H1 (cell line): Measurements from ENCODE around the gene BUD23. TPM values are rescaled to one million over a fixed set of nuclear protein-coding genes. Genes with fewer than 3 reads are reported as not detected.

Source experiments
- polyA plus RNA-seq, 7 experiments: library from polyadenylated mRNA; depleted of rRNA in 3 of 7; stranded (reverse) in 5 of 7; unstranded in 2 of 7; fragments of >200 nt in 5 of 7; fragments of 200-250 nt in 2 of 7; gene quantifications; 1 replicate in 5 of 7; 2 replicates in 1 of 7; 4 replicates in 1 of 7; pipeline versions ENCODE4 v1.2.1 to v1.2.3, GENCODE V29; 2011 to 2013; ENCODE audit warnings: missing spikeins in 2 of 7, mixed read lengths in 2 of 7
- total RNA-seq: library from RNA; stranded (reverse); fragmentation: NEBNext Ultra II Directional; extraction: Animal tissue kit (Norgen Biotek cat#: 25700); gene quantifications from 2 replicates; pipeline ENCODE4 v1.2.1, GENCODE V29; 2021
- TF ChIP-seq, protein P1 (sequence below): IDR thresholded peaks from 2 replicates; pipeline ENCODE4 v1.6.1; 2011; ENCODE audit warnings: low read length, improper control_type of control experiment

The BUD23 gene
- total and polyA plus RNA-seq, 2 of the 8 experiments (the other 6 are each of a cell fraction or from before 2014, with no cell fraction given): 72.3 to 78.4 TPM

DNA sequence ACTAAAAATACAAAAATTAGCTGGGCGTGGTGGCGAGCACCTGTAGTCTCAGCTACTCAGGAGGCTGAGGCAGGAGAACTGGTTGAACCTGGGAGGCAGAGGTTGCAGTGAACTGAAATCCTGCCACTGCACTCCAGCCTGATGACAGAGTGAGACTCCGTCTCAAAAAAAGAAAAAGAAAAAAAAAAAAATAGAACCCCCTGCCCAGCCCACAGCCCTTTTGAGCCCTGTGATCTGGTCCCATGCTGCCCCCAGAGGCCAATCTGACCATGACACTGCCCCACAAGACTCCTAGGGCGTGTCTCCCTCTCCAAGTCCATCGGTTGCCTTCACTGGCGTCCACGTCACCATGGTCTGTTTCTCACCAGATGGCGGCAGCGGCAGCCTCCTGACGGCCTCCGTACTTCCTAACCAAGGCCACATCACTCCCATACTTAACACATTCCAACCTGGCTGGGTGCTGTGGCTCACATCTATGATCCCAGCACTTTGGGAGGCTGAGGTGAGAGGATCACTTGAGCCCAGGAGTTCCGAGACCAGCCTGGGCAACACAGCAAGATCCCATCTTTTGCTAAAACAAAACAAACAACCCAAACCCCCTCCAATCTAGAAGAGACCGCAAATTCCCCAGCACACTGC is 18.1 kb downstream of the BUD23 start (continued):
- TF ChIP-seq, protein P1, sequence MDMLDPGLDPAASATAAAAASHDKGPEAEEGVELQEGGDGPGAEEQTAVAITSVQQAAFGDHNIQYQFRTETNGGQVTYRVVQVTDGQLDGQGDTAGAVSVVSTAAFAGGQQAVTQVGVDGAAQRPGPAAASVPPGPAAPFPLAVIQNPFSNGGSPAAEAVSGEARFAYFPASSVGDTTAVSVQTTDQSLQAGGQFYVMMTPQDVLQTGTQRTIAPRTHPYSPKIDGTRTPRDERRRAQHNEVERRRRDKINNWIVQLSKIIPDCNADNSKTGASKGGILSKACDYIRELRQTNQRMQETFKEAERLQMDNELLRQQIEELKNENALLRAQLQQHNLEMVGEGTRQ: no peak
